Right forelimb (tissue), 1 donor: ENCODE data around the gene SERPINE3.

Experiments used
- DNase-seq: peaks from one replicate; pipeline ENCODE4 v3.0.0-alpha.2; 2018

The SERPINE3 gene

DNA sequence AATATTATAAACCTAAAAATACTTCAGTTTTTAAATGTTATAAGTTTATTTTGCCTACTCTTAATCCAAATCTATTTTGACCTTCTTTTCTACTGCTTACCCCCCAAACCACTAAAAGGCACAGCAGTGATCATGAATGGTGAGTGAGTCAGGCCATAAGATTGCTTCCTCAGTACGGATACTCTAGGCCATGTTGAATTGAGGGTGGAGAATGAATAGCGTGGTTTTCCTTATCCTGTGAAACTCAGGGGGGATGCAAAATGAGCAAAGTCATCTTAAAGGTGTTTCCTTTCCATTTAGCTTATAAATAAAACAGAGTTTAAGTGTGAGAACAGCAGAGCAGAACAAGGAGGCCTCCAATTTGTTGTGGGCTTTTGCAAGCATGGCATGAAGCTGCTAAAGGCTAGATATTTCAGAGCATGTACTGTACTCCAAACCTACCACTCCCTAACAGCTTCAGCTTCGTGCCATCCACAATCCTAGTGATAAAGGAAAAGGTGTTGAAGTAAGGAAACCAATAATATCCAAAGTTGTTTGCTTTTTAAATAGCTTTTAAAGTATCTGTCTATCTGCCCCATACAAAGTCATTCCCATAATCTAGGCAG is 25.0 kb downstream of the SERPINE3 start:
- no peak for DNase-seq

DNA sequence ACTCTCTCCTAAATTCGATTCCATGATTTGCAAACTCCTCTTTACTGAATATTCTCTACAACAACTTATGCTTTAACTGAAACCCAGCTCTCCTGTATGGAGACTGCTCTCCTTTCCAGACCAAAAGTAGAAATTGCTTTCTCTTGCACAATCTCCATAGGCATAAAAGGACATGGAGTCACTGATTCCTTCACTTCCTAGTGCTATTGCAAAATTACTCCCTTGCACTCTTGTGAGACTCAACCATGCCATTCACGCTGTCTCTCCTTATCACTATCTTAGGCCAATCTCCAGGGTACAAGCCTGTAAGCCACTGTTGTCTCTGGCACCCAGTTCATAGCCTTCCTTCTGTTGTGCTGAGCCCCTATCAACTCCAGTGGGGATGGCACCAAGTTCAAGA is 30.6 kb downstream of the SERPINE3 start:
- DNase-seq = no peak

DNA sequence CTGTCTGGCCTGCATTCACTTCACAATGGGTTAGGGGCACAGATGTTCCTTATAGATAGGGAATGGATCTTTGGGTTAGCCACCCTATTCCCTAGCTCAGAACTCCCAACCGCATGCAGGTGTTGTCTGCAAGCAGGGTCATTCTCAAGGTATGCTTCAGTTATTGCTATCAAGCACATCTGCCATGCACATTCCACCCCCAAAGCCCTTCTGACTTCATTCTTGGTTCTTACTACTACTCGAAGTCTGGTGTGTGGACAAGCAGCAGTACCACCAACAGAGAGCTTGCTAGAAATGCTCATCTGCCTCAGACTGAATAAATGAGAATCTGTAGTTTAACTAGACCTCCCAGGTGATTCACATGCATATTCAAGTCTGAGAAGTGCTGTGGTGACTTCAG is 31.3 kb downstream of the SERPINE3 start:
- no peak for DNase-seq

DNA sequence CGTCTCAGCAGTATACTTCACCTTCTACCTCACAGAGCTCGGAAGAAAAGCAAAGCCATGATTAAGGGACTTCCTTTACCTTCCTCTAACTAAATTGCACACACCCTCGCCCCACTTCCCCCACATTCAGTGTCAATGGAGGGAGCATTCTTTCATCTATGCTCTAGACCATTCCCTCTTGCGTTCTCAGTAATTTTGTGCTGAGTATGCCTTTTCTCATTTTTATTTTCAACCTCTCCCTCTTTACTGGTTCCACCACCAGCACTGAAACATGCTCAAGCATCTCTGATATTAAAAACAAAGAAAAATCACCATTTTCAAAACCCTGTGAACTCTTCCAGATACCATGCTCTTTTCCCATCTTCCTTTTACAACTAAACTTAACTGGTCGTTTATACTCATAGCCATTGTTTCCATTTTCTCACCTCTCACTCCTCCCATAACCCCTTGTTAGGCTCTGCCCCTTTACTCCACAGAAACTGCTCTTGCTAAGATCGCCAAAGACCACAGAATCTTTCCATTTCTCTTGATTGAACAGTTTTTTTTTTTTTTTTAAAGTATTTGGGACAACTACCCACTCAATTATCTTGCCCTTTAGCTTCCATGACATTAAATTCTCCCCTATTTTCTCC is 32.4 kb downstream of the SERPINE3 start:
- no peak for DNase-seq

DNA sequence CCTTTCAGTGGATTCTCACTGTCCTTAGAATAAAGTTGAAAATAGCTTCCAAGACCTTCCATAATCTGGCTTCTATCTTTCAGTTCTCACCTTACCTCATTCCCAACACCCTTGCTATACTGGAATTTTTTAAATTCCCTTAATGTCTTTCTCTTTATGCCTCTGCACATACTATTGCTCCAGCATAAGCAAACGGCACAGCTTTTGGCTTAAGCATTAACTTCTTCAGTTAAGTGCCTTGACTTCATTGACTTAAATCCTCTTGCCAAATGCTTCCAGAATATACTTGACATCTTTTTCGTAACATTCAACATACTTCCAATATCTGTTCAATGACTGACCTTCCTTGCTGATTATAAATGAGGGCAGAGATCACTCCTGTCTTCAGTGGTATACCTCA is 34.0 kb downstream of the SERPINE3 start:
- no peak for DNase-seq

DNA sequence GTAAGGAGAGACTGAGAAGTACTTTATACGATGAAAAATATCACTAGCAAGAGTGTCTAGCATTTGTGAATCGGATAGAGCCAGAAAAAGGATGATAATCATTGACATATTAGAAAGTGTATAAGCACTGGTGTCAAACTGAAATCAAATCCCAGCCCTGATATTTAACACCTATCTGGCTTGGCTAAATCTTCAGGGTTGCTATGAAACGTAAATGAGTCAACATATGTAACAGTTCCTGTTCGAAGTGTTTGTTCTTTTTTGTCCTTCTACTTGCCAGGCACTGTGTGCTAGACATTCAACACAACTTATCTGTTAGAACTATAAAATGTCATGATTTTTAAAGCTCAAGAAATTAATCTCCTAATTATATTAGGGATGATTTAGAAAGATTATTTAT is 40.8 kb downstream of the SERPINE3 start:
- no peak for DNase-seq

DNA sequence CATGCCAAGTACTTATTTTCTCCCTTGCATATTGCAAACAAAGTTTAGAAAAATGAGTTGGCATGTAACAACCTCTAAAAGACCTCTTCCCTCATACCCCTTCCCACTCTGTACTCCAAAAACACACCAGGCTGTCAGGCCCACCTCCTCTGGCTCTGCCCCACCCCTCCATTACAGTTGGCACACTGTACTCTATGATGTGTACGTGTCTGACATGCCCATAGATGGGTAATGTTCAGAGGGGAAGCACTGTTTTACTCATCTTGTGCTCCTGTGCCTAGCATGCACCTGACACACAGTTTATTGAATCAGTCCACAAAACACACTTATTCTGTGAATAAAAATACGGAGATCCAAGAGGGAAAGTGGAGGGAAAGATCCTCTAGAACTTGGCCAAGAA is 45.6 kb downstream of the SERPINE3 start:
- no peak for DNase-seq

DNA sequence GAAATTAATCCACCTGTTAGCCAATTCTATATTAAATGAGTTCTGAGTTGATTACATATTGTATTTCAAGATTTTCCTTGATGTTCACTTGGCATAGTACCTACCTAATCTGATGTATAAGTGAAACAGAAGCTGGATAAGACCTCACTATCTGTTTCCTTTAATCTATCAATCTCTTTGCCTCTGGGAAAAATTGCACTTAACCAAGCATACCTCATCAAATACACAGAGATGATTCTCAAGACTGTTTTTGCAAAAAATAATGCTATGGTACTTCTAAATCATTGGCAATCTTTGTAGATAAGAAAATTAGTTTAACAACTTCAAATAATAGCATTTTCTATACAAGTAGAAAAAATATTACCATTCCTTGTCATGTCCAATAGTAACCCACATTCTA is 55.2 kb downstream of the SERPINE3 start:
- no peak for DNase-seq

DNA sequence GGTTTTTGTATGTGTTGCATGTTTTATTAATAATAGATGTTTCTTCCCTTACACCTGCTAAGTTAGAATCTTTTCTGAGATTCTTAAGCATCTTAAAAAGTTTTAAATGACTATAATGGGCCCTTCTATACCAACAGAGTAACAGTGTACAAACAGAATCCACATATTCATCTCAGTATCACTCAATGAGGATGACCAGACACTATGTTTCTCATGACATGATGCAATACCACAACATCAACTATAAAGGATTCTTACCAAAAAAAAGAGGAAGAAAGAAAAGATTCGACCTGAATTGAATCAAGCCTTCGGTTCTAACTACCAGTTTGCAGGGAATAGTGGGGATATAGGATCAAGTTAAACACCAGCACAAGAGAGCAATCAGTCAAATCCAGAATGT is 56.9 kb downstream of the SERPINE3 start:
- DNase-seq = no peak

DNA sequence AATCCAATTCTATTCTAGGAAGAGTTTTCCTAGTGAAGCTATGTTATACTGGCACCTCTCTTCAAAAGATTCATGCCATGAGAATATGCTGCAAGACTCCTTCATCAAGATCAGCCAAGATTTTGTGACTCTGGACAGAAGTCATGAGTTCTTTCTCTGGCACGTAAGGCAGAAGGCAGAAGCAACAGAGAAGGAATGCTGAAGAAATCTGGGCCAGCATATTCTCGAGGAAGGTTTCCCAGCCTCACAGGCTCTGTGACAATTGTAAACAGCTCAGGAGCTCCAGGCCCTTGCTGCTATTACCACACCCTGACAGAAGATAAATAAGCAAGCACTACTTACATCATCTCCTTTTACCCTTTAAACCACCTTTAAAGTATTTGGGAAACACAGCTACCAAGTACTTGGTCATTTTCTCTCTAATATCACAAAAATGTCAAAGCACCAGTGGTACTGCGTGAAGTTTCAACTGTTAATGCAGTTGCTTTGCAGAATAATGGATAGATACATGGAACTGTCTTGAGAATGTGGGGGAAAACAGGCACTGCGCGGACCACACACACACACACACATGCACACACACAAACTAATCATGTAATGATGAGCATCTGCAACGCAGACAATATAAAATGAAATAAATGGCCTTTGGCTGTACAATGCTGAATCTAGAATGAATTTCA is 57.9 kb downstream of the SERPINE3 start:
- no peak for DNase-seq

DNA sequence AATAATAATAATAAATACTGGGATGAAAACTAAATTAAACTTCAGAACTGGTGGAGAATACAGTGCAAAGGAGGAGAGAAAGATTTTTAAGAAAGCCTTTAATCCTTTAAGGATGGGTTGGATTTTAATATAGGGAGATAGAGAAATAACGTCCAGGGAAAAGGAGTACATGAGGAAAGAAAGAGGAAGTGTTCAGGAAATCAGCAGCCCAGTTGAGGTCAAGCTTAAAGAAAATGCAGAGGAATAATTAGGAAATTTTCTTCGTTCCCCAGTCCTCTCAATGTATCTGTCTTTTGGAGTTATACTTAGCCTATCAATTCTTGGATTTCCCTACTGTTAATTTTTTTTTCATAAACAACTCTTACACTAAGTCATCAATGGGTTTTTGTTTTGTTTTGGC is 65.7 kb downstream of the SERPINE3 start:
- no peak for DNase-seq

DNA sequence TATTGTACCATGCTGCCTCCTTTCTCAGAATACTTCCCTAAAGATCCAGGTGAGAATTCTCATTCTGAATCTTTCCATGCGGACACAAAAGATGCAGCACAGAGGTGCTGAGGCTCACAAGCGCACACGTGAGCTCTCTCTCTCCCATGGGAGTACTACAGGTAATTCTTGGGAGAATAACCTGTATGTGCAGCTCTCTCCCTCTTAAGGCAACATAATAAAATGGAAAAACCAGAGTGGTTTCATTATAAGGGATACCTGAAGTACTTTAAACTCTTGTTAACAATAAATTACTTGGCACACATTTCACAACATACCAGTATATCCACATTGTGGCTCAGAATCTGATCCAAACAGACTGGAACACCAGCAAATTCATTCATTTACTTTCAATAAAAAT is 72.9 kb downstream of the SERPINE3 start:
- DNase-seq = no peak
